AG09309 (cell line): ENCODE measurements around the gene RCL1.

Experiments
- DNase-seq: peaks from one replicate; pipeline ENCODE4 v3.0.0-alpha.2; 2010; ENCODE audit warnings: low read depth
- H3K4me3 ChIP-seq: 2 replicates; pipeline ENCODE4 v1.5.1; 2011; ENCODE audit warnings: mild to moderate bottlenecking, low read depth, low read length, moderate library complexity; ENCODE audit not compliant: control insufficient read depth
- TF ChIP-seq, protein P1 (sequence below): IDR thresholded peaks from 2 replicates; pipeline ENCODE4 v1.5.1; 2011; ENCODE audit warnings: mild to moderate bottlenecking, low read depth, low read length, inconsistent platforms; ENCODE audit not compliant: insufficient read depth, control insufficient read depth; ENCODE audit errors: missing control alignments

The RCL1 gene

DNA sequence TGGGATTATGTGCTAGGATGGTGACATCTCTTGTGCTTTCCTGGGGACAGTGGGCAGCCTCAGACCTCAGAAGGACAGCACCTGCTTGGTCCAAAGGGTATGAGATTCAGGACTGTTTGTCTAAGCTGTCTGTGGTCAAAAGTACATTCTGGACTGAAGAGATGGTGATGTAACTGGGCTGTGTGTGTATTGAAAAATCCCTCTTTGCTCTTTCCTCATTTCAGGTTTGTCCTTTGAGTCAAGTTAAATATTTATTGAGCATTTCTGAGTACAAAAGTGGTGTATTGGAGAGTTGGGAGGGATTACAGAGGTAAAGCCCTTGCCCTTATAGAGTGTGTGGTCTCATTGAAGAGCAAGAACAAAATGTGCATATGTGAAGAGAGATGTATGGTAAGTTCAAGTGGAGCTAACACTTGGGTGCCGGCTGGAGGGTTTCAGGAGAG lies 46.7 kb downstream of the RCL1 start:
- DNase-seq, result no peak
- H3K4me3 ChIP-seq, result no peak overlapping the region
- TF ChIP-seq, protein P1, sequence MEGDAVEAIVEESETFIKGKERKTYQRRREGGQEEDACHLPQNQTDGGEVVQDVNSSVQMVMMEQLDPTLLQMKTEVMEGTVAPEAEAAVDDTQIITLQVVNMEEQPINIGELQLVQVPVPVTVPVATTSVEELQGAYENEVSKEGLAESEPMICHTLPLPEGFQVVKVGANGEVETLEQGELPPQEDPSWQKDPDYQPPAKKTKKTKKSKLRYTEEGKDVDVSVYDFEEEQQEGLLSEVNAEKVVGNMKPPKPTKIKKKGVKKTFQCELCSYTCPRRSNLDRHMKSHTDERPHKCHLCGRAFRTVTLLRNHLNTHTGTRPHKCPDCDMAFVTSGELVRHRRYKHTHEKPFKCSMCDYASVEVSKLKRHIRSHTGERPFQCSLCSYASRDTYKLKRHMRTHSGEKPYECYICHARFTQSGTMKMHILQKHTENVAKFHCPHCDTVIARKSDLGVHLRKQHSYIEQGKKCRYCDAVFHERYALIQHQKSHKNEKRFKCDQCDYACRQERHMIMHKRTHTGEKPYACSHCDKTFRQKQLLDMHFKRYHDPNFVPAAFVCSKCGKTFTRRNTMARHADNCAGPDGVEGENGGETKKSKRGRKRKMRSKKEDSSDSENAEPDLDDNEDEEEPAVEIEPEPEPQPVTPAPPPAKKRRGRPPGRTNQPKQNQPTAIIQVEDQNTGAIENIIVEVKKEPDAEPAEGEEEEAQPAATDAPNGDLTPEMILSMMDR, result no peak

DNA sequence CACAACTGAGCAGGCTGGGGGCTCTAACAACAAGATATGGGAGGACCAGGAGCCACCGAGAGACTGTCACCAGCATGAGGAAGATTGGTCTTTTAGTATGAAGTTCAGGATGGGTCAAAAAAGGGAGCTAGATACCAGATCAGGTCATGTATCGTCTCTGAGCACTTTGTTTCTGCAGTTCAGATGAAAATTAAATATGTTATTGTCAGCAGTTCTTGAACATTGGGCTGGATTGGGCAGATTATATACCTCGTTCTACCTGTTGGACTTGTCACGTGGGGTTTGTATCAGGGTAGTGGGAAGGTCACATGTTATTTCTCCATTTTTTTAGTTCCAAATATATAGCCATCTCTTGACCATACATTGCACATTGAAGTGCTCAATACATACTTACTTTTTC lies 47.3 kb downstream of the RCL1 start:
- no peak overlapping the region for H3K4me3 ChIP-seq
- no peak for DNase-seq
- TF ChIP-seq, protein P1, result no peak

DNA sequence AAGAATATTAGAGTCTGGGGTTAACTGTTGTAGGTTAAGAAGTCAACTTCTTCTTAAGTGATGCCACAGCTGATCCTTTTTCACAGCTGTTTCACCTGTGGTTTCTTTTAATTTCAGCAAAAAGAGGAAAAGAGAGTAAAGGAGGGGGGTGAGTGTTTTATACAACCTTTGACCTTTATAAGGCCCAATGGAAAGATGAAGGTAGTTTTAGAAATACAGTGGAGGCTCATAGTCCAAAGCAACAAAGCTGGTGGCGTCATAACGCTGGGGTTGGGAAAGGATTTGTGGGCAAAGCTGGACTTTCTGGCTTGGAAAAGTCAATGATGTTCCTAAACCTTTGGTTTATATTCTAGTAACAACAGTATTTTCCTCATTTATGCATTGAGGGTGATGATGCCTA lies 49.5 kb downstream of the RCL1 start:
- TF ChIP-seq, protein P1, result no peak
- no peak for DNase-seq
- H3K4me3 ChIP-seq, result no peak overlapping the region

DNA sequence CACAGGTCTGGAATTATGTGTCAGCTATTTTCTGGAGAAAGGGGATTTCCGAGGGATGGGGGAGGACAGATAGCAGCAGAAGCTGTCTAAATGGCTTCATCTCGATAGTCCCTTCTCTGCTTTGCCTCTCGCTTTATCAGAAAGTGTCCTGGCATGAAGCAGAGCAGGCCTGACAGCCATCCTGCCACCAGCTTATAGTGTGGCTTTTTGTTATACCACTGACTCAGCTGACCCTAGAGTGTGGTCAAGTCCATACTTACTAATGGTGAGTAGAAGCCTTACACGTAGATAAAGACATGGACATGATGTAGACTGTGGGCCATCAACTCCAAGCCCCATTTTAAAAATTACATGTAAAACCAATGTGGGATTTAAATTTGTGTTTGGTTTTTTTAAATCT lies 50.0 kb downstream of the RCL1 start:
- H3K4me3 ChIP-seq, result no peak overlapping the region
- TF ChIP-seq, protein P1, result no peak
- DNase-seq, result no peak

DNA sequence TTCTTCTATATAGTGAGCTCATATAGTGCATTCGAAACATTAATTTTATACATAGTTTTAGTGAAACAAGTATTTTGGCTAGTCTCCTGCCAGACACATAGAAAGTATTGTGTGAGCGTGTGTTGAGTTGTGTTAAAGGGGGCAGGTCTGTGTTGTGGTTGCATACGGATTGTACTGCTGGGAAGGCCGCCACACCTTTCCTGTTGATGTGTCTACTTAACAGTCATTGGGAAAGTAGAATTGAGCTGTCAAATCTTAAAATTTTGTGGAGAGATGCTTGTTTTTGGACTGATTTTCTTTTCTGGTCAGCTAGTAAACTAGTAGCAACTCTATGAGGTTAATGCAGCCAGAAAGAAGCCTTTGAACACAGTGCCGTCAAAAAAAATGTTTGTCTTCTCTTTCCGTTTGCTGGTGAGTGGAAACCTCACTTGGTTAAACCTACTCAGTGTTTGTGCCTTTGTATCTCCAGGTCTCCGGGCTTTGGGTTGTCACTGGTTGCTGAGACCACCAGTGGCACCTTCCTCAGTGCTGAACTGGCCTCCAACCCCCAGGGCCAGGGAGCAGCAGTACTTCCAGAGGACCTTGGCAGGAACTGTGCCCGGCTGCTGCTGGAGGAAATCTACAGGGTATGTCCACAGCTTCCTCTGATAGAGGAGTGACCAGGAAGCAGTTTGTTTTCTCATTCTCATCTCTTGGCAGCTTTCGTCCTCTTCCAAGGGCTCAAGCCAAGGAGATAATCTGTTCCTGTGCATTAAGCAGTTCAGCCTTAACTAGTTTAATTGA lies 51.5 kb downstream of the RCL1 start:
- DNase-seq, result no peak
- H3K4me3 ChIP-seq, result no peak overlapping the region
- TF ChIP-seq, protein P1, result no peak

DNA sequence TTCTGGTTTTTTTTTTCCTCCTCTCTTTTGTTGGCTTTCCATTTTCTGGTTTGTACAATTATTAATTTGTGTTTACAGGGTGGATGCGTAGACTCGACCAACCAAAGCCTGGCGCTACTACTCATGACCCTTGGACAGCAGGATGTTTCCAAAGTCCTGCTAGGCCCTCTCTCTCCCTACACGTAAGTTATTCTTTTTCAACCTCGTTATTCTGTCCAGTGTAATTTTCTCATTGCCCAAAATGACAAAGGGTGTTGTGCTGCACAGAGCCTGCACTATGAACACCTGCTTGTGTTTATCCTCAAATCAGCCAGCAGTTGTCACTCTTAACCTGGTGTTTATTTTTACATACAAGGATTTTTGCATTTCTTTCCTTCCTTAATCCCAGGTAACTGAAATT lies 56.6 kb downstream of the RCL1 start:
- no peak overlapping the region for H3K4me3 ChIP-seq
- DNase-seq, result no peak

More for the DNA sequence above, 56.6 kb downstream of the RCL1 start:
- TF ChIP-seq, protein P1, result peak; percentile 2
